Measurements from ENCODE around the gene ORAI3. TPM values are rescaled to one million over a fixed set of nuclear protein-coding genes. Genes with fewer than 3 reads are reported as not detected.

Gene ORAI3
- total RNA-seq, 1 donor: 63.3 TPM

GRCh38 chr16:30901201-30902028, 47.5 kb upstream of the ORAI3 start:
- H3K36me3 ChIP-seq (ENCODE audit: insufficient read depth, low read length): no peaks in the 10 kb centered on the region
- no peaks in the 10 kb centered on the region for H3K27me3 ChIP-seq (ENCODE audit: insufficient read depth, low read length)
- peak overlapping the region; percentile 71 for H3K4me3 ChIP-seq (ENCODE audit: insufficient read depth, low read length)
- no peaks in the 10 kb centered on the region for H4K20me1 ChIP-seq (ENCODE audit: insufficient read depth, low read length)
- peaks cover 13% of the 10 kb centered on the region for H3K4me1 ChIP-seq (ENCODE audit: insufficient read depth, low read length)
- TF ChIP-seq, protein P1, sequence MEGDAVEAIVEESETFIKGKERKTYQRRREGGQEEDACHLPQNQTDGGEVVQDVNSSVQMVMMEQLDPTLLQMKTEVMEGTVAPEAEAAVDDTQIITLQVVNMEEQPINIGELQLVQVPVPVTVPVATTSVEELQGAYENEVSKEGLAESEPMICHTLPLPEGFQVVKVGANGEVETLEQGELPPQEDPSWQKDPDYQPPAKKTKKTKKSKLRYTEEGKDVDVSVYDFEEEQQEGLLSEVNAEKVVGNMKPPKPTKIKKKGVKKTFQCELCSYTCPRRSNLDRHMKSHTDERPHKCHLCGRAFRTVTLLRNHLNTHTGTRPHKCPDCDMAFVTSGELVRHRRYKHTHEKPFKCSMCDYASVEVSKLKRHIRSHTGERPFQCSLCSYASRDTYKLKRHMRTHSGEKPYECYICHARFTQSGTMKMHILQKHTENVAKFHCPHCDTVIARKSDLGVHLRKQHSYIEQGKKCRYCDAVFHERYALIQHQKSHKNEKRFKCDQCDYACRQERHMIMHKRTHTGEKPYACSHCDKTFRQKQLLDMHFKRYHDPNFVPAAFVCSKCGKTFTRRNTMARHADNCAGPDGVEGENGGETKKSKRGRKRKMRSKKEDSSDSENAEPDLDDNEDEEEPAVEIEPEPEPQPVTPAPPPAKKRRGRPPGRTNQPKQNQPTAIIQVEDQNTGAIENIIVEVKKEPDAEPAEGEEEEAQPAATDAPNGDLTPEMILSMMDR (IDR thresholded peaks at IDR 0.05; ENCODE audit: extremely low read depth, low read depth, low read length): no peak
- H3K79me2 ChIP-seq (ENCODE audit: insufficient read depth, low read length): no peaks in the 10 kb centered on the region
- no peak for DNase-seq (ENCODE audit: insufficient read length, low spot score, missing footprints)
- H3K4me2 ChIP-seq (ENCODE audit: insufficient read depth, low read length): peak overlapping the region; percentile 80
- H2AFZ ChIP-seq (ENCODE audit: low read length): peak overlapping the region; percentile 81
- H3K9me3 ChIP-seq (ENCODE audit: low read depth, low read length): no peaks in the 10 kb centered on the region
- H3K27ac ChIP-seq (ENCODE audit: low read depth, low read length): peak overlapping the region; percentile 39

GRCh38 chr16:30902029-30902972, 46.6 kb upstream of the ORAI3 start:
- peak overlapping the region; percentile 89 for H2AFZ ChIP-seq (ENCODE audit: low read length)
- peak; percentile 99 for DNase-seq (ENCODE audit: insufficient read length, low spot score, missing footprints)
- H3K4me2 ChIP-seq (ENCODE audit: insufficient read depth, low read length): peak overlapping the region; percentile 80
- H3K79me2 ChIP-seq (ENCODE audit: insufficient read depth, low read length): no peaks in the 10 kb centered on the region
- peaks cover 8% of the 10 kb centered on the region for H3K4me1 ChIP-seq (ENCODE audit: insufficient read depth, low read length)
- TF ChIP-seq, protein P1 (IDR thresholded peaks at IDR 0.05; ENCODE audit: extremely low read depth, low read depth, low read length): peak; percentile 18
- peak overlapping the region; percentile 73 for H3K4me3 ChIP-seq (ENCODE audit: insufficient read depth, low read length)
- H3K27ac ChIP-seq (ENCODE audit: low read depth, low read length): peak overlapping the region; percentile 52
- H3K36me3 ChIP-seq (ENCODE audit: insufficient read depth, low read length): no peaks in the 10 kb centered on the region
- no peaks in the 10 kb centered on the region for H3K9me3 ChIP-seq (ENCODE audit: low read depth, low read length)
- H4K20me1 ChIP-seq (ENCODE audit: insufficient read depth, low read length): no peaks in the 10 kb centered on the region
- no peaks in the 10 kb centered on the region for H3K27me3 ChIP-seq (ENCODE audit: insufficient read depth, low read length)

GRCh38 chr16:30903002-30903401, 45.9 kb upstream of the ORAI3 start:
- H3K9me3 ChIP-seq (ENCODE audit: low read depth, low read length): no peaks in the 10 kb centered on the region
- H3K4me1 ChIP-seq (ENCODE audit: insufficient read depth, low read length): peaks cover 5% of the 10 kb centered on the region
- no peaks in the 10 kb centered on the region for H4K20me1 ChIP-seq (ENCODE audit: insufficient read depth, low read length)
- peak overlapping the region; percentile 77 for H3K4me2 ChIP-seq (ENCODE audit: insufficient read depth, low read length)
- no peaks in the 10 kb centered on the region for H3K36me3 ChIP-seq (ENCODE audit: insufficient read depth, low read length)
- H3K27ac ChIP-seq (ENCODE audit: low read depth, low read length): no peak overlapping the region
- peak overlapping the region; percentile 89 for H2AFZ ChIP-seq (ENCODE audit: low read length)
- no peaks in the 10 kb centered on the region for H3K79me2 ChIP-seq (ENCODE audit: insufficient read depth, low read length)
- DNase-seq (ENCODE audit: insufficient read length, low spot score, missing footprints): peak; percentile 74
- TF ChIP-seq, protein P1 (IDR thresholded peaks at IDR 0.05; ENCODE audit: extremely low read depth, low read depth, low read length): no peak
- no peaks in the 10 kb centered on the region for H3K27me3 ChIP-seq (ENCODE audit: insufficient read depth, low read length)
- peak overlapping the region; percentile 73 for H3K4me3 ChIP-seq (ENCODE audit: insufficient read depth, low read length)

All from osteoblast (primary cell).